ENCODE measurements around the gene SHC2. TPM values are rescaled to one million over a fixed set of nuclear protein-coding genes. Genes with fewer than 3 reads are reported as not detected.
"Not testable (repeated sequence)": the region's sequence is repeated elsewhere in the genome, so short reads cannot be mapped to it uniquely, and the experiment has no call there.

Gene SHC2
- polyA plus RNA-seq, 1 donor from 2014 or later = not detected

DNA sequence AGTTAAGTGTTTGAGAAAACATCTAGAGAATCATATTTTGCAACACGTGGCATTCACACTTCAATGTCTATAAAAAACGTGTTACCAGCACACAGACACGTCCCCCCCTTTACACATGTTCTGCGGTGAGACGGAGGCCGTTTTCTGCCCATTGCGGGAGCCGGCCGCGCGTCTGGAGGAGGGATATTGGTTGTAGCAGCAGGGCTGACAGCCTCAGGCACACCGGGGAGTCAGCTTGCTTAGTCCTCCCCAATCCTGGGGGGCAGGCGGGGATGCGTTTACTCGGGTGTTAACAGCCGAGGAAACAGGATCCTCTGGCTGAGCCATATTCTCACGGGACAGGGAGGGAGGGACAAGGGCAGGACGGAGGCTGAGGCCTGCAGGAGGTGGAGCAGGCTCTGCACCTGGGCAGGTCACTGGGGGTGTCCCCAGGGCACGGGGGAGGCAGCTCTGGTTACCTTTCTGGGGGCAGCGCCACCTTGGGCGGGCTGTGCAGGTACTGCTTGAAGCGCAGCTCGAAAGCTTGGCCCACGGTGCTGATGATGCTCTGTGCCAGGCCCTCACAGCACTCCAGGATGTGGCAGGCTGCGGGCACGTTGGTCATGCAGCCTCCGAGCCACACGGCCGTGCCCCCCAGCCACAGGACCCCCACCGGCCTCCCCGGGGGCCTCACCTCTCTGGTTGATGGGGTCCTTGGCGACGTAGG is 25.0 kb downstream of the SHC2 start:
- Mint-ChIP-seq H3K36me3 (no peaks in the 10 kb centered on the region), H3K27ac (no peak overlapping the region), H3K27me3 (peaks cover 7% of the 10 kb centered on the region), H3K4me1 (no peaks in the 10 kb centered on the region), H3K4me3 (no peak overlapping the region), H3K9me3 (peaks cover 0 to 2% (median 0%) of the 10 kb centered on the region in 3 donors)

DNA sequence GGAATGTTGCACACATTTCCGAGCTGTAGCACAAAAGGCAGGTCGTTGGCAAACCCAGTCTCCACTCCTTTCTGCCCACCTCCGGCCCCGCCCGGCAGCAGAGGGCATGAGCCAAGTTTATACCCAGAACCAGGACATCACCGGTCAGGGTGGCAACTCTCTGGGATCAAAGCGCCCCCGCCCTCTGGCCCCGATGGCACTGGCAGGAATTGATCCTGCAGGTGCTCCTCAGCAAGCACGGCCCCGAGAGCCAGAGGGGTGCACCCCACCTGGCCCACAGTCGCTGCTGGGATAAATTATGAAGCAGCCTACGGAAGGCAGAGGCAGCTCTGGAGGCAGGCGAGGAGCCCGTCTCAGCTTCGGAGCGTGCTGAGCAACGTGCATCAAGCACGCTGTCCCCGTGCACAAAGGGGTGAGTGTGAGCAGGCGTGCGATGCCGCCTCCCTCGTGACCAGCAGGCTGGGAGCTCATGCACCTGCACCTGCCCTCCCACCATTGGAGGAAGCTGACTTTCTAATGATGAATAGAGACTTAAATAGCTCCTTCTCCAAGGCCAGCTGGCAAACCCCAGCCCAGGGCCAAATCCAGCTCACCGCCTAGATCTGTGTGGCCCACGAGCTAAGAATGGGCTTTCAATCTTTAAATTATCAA is 25.7 kb downstream of the SHC2 start:
- peaks cover 0 to 3% (median 0%) of the 10 kb centered on the region in 3 donors for H3K9me3 Mint-ChIP-seq
- no peaks in the 10 kb centered on the region for H3K36me3 Mint-ChIP-seq
- no peak overlapping the region for H3K27ac Mint-ChIP-seq
- no peak overlapping the region for H3K4me3 Mint-ChIP-seq
- no peaks in the 10 kb centered on the region for H3K4me1 Mint-ChIP-seq
- H3K27me3 Mint-ChIP-seq = peaks cover 7% of the 10 kb centered on the region

GRCh38 chr19:434152-434960 is 26.5 kb downstream of the SHC2 start:
- H3K27ac Mint-ChIP-seq = no peak overlapping the region
- H3K9me3 Mint-ChIP-seq = peaks cover 0 to 3% (median 0%) of the 10 kb centered on the region in 3 donors
- H3K4me1 Mint-ChIP-seq = no peaks in the 10 kb centered on the region
- H3K4me3 Mint-ChIP-seq = no peak overlapping the region
- peaks cover 5% of the 10 kb centered on the region for H3K27me3 Mint-ChIP-seq
- no peaks in the 10 kb centered on the region for H3K36me3 Mint-ChIP-seq

- no peak overlapping the region for H3K27ac Mint-ChIP-seq
- no peaks in the 10 kb centered on the region for H3K4me1 Mint-ChIP-seq
- H3K36me3 Mint-ChIP-seq = no peaks in the 10 kb centered on the region
- H3K4me3 Mint-ChIP-seq = no peak overlapping the region
- no peaks in the 10 kb centered on the region for H3K27me3 Mint-ChIP-seq
- peaks cover 0 to 1% (median 0%) of the 10 kb centered on the region in 3 donors for H3K9me3 Mint-ChIP-seq
Measured at GRCh38 chr19:430701-431100, 30.1 kb downstream of the SHC2 start.

DNA sequence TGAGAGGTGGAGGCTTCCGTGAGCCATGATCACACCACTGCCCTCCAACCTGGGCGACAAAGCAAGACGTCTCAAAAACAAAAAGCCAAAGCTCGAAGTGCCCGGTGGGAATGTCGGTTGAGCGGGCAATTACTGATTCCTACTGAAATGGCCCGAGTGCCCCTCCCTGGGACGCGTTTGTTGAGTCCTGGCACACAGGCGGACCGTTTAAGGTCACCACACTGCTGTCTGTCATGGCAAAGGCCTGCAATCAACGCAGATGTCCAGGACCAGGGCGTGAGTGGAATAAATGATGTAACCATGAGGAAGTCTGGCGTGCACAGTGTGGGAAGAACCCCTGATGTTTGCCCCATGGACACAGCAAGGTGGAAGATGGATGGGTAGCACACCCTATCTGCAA is 32.7 kb downstream of the SHC2 start:
- Mint-ChIP-seq H3K9me3 (peaks cover 0 to 1% (median 0%) of the 10 kb centered on the region in 3 donors), H3K27me3 (no peaks in the 10 kb centered on the region), H3K27ac (no peak overlapping the region), H3K4me3 (no peak overlapping the region), H3K4me1 (no peaks in the 10 kb centered on the region), H3K36me3 (no peaks in the 10 kb centered on the region)

GRCh38 chr19:427675-428074 is 33.2 kb downstream of the SHC2 start:
- not testable (repeated sequence) for H3K36me3 Mint-ChIP-seq, H3K27ac Mint-ChIP-seq, H3K4me1 Mint-ChIP-seq, H3K9me3 Mint-ChIP-seq, H3K27me3 Mint-ChIP-seq, H3K4me3 Mint-ChIP-seq

DNA sequence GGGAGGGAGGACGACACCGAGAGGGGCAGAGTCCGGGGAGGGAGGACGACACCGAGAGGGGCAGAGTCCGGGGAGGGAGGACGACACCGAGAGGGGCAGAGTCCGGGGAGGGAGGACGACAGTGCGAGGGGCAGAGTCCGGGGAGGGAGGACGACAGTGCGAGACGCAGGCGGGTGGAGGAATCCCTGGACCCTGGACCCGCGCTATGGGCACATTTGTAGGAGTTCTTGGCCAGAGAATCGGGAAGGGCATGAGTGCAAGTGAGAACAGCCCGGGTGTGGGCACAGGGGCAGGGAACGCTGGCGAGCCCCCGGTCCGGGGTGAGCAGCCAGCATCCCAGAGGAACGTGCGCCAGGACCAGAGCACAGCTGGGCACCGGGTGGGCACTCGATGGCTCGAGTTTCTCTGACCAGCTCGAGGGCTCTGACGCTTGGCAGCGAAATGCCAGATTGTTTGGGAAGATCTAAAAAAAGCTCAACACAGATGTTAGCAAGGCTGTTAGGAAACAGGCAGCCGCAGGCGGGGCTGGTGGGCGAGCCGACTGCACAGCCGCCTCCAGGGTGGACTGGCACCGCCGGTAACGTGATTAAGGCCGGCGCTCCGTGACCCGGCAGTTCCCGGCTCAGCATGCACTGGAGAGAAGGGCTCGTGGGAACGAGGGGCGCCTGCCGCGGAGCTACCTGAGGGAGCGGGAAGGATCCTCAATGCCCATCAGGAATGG is 33.9 kb downstream of the SHC2 start:
- H3K4me1 Mint-ChIP-seq = no peaks in the 10 kb centered on the region
- no peaks in the 10 kb centered on the region for H3K36me3 Mint-ChIP-seq
- no peak overlapping the region for H3K27ac Mint-ChIP-seq
- H3K4me3 Mint-ChIP-seq = no peak overlapping the region
- peaks cover 0 to 1% (median 0%) of the 10 kb centered on the region in 3 donors for H3K9me3 Mint-ChIP-seq
- H3K27me3 Mint-ChIP-seq = no peaks in the 10 kb centered on the region

DNA sequence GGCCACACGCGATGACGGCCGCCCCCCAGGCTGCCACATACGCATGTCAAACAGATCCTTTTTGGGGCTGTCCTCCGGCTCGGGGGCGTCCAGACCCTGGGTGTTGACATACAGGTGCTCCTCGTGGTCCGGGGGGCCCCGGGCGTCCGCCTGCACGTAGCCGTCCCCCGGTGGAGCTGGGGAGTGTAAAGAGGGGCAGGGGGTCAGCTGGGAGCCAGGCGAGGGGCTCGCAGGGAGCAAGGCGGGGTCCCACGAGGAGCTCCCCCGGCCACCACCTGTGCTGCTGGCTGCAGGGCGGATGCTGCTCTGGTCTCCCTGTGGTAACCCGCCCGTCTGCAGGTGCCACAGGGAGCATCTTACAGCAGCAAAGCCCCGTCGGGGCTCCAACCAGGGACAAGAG is 35.8 kb downstream of the SHC2 start:
- Mint-ChIP-seq H3K36me3 (no peaks in the 10 kb centered on the region), H3K27me3 (peaks cover 1% of the 10 kb centered on the region), H3K27ac (no peak overlapping the region), H3K4me1 (no peaks in the 10 kb centered on the region), H3K4me3 (no peak overlapping the region), H3K9me3 (no peaks in the 10 kb centered on the region)

DNA sequence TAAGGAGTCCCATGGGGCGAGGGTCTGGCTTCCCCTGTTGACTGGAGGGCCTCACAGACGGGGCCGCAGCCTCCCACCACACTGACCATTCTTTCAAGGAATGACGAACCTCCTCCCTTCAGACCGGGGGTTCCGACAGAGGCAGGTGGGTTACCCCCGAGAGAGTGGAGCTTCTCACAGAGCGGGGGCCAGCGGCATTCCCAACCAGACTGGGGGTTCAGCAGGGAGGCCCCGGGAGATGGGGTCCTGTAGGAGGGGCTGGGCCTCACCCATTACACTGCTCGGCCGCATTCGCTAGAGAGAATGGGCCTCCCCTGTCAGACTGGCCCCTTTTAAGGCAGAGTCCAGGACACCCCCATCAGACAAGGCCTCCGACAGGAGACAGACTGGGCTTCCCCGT is 36.3 kb downstream of the SHC2 start:
- no peaks in the 10 kb centered on the region for H3K36me3 Mint-ChIP-seq
- H3K4me1 Mint-ChIP-seq = no peaks in the 10 kb centered on the region
- H3K9me3 Mint-ChIP-seq = no peaks in the 10 kb centered on the region
- H3K27me3 Mint-ChIP-seq = peaks cover 1% of the 10 kb centered on the region
- no peak overlapping the region for H3K27ac Mint-ChIP-seq
- H3K4me3 Mint-ChIP-seq = no peak overlapping the region

GRCh38 chr19:423691-424466 is 37.0 kb downstream of the SHC2 start:
- H3K36me3 Mint-ChIP-seq = no peaks in the 10 kb centered on the region
- H3K4me1 Mint-ChIP-seq = no peaks in the 10 kb centered on the region
- peaks cover 1% of the 10 kb centered on the region for H3K27me3 Mint-ChIP-seq
- no peaks in the 10 kb centered on the region for H3K9me3 Mint-ChIP-seq
- H3K27ac Mint-ChIP-seq = no peak overlapping the region
- H3K4me3 Mint-ChIP-seq = no peak overlapping the region

- H3K27ac Mint-ChIP-seq, H3K27me3 Mint-ChIP-seq, H3K36me3 Mint-ChIP-seq, H3K4me1 Mint-ChIP-seq, H3K4me3 Mint-ChIP-seq, H3K9me3 Mint-ChIP-seq: not testable (repeated sequence)
Measured at GRCh38 chr19:422917-423226, 38.0 kb downstream of the SHC2 start.

- no peaks in the 10 kb centered on the region for H3K36me3 Mint-ChIP-seq
- H3K4me1 Mint-ChIP-seq = no peaks in the 10 kb centered on the region
- H3K27me3 Mint-ChIP-seq = peaks cover 1% of the 10 kb centered on the region
- no peak overlapping the region for H3K27ac Mint-ChIP-seq
- no peaks in the 10 kb centered on the region for H3K9me3 Mint-ChIP-seq
- no peak overlapping the region for H3K4me3 Mint-ChIP-seq
Measured at GRCh38 chr19:422213-422916, 38.5 kb downstream of the SHC2 start.

GRCh38 chr19:419721-420515 is 40.9 kb downstream of the SHC2 start:
- H3K4me3 Mint-ChIP-seq = no peak overlapping the region
- no peaks in the 10 kb centered on the region for H3K36me3 Mint-ChIP-seq
- no peak overlapping the region for H3K27ac Mint-ChIP-seq
- no peaks in the 10 kb centered on the region for H3K4me1 Mint-ChIP-seq
- H3K9me3 Mint-ChIP-seq = no peaks in the 10 kb centered on the region
- peaks cover 1% of the 10 kb centered on the region for H3K27me3 Mint-ChIP-seq
